ENCODE measurements around the gene LHFPL3. TPM values are rescaled to one million over a fixed set of nuclear protein-coding genes. Genes with fewer than 3 reads are reported as not detected.

The LHFPL3 gene
- total RNA-seq, 1 experiment from 2014 or later, result not detected

DNA sequence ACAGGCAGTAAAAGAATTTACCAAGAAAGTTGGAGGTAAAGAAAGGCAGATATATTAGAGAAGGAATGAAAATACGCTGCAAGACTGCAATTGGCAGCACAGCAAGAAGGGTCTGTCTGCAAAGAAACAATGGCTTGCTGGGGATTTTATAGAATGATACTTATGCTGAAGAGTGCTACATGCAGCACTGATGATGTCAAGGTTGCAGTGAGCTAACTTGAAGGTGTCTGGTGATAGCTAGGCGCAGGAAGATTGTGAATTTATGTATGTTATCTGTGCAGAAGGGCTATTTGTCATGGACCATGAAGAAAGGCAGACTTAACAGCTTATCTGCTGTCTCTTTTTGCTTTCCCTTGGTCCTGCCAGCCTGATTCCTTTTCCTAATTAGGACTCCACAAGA lies 366.3 kb downstream of the LHFPL3 start:
- DNase-seq (ENCODE audit: low read depth, low spot score) (no peak), ATAC-seq (no peak)
- no TSS peak for BruUV-seq (replicated peaks)
- intact Hi-C loops (cut with micrococcal nuclease), result no loop called here
- no peaks in the 10 kb centered on the region for H3K9me2 ChIP-seq (ENCODE audit: insufficient read depth)
- RAD21 ChIA-PET (ENCODE audit: low non-redundant PET in 1 of 2, low total read pairs in 2 of 2, uncharacterized antibody in 2 of 2, unreplicated experiment in 2 of 2), result no interaction called here
- no peaks in the 10 kb centered on the region for H3K79me2 ChIP-seq (ENCODE audit: insufficient read depth, low read length)
- no peak overlapping the region for H3K4me2 ChIP-seq (ENCODE audit: low read length)
- no peak overlapping the region for H2AFZ ChIP-seq (ENCODE audit: low read depth, low read length, poor library complexity, severe bottlenecking)
- no peak overlapping the region for H3K4me3 ChIP-seq (replicated peaks in 1 of 2; ENCODE audit: low read depth in 1 of 2, low read length in 2 of 2)
- no peaks in the 10 kb centered on the region; the same call in 1 of the 2 replicates for H3K27me3 ChIP-seq (ENCODE audit: insufficient read depth, low read length)
- H3K36me3 ChIP-seq (ENCODE audit: control insufficient read depth in 1 of 2, insufficient read depth in 2 of 2, low read length in 2 of 2), result no peaks in the 10 kb centered on the region
- H3K27ac ChIP-seq (ENCODE audit: low read depth, low read length), result no peak overlapping the region
- no peaks in the 10 kb centered on the region for H3K9me3 ChIP-seq (ENCODE audit: control insufficient read depth in 1 of 2, insufficient read depth in 1 of 2, low read depth in 1 of 2, low read length in 2 of 2)
- CTCF ChIA-PET, result no interaction called here
- POLR2A ChIA-PET, result no interaction called here
- no peak overlapping the region for H3K9ac ChIP-seq (ENCODE audit: low read length)
- no peak for TF ChIP-seq ELF1 (IDR thresholded peaks at IDR 0.05; ENCODE audit: borderline replicate concordance, low read depth)
- no peak for TF ChIP-seq JUND (IDR thresholded peaks at IDR 0.05)
- TF ChIP-seq SRF (IDR thresholded peaks at IDR 0.05; ENCODE audit: low read depth), result no peak
- no peak for TF ChIP-seq MAX (IDR thresholded peaks at IDR 0.05)
- TF ChIP-seq SP1 (IDR thresholded peaks at IDR 0.05; ENCODE audit: low read depth), result no peak
- no peak for TF ChIP-seq EZH2phosphoT487 (IDR thresholded peaks at IDR 0.05; ENCODE audit: borderline replicate concordance)
- no peak for TF ChIP-seq RAD21 (IDR thresholded peaks at IDR 0.05; ENCODE audit: low read depth)
- H3K4me1 ChIP-seq (ENCODE audit: control insufficient read depth in 1 of 2, insufficient read depth in 2 of 2, low read length in 2 of 2), result no peaks in the 10 kb centered on the region
- no peaks in the 10 kb centered on the region for H4K20me1 ChIP-seq (ENCODE audit: insufficient read depth)

- Histone ChIP-seq H3K79me2 (ENCODE audit: insufficient read depth, low read length) (no peaks in the 10 kb centered on the region), H3K4me2 (ENCODE audit: low read length) (no peak overlapping the region), H3K27me3 (ENCODE audit: insufficient read depth, low read length) (no peaks in the 10 kb centered on the region; the same call in 1 of the 2 replicates), H4K20me1 (ENCODE audit: insufficient read depth) (no peaks in the 10 kb centered on the region), H3K9me2 (ENCODE audit: insufficient read depth) (no peaks in the 10 kb centered on the region), H3K9ac (ENCODE audit: low read length) (no peak overlapping the region), H3K9me3 (ENCODE audit: control insufficient read depth in 1 of 2, insufficient read depth in 1 of 2, low read depth in 1 of 2, low read length in 2 of 2) (no peaks in the 10 kb centered on the region), H2AFZ (ENCODE audit: low read depth, low read length, poor library complexity, severe bottlenecking) (no peak overlapping the region), H3K4me3 (replicated peaks in 1 of 2; ENCODE audit: low read depth in 1 of 2, low read length in 2 of 2) (no peak overlapping the region), H3K4me1 (ENCODE audit: control insufficient read depth in 1 of 2, insufficient read depth in 2 of 2, low read length in 2 of 2) (no peaks in the 10 kb centered on the region), H3K27ac (ENCODE audit: low read depth, low read length) (no peak overlapping the region), H3K36me3 (ENCODE audit: control insufficient read depth in 1 of 2, insufficient read depth in 2 of 2, low read length in 2 of 2) (no peaks in the 10 kb centered on the region)
- no peak for ATAC-seq
- no peak for DNase-seq (ENCODE audit: low read depth, low spot score)
- ChIA-PET CTCF (no interaction called here), RAD21 (ENCODE audit: low non-redundant PET in 1 of 2, low total read pairs in 2 of 2, uncharacterized antibody in 2 of 2, unreplicated experiment in 2 of 2) (no interaction called here), POLR2A (no interaction called here)
- no peak for TF ChIP-seq ZFX (IDR thresholded peaks at IDR 0.05)
- no peak for TF ChIP-seq POLR2AphosphoS5 (IDR thresholded peaks at IDR 0.05; ENCODE audit: low read depth, low read length)
- no TSS peak for BruUV-seq (replicated peaks)
- intact Hi-C loops (cut with micrococcal nuclease), result no loop called here
Measured at GRCh38 chr7:104695563-104695962, 367.2 kb downstream of the LHFPL3 start.
